Osteoblast (primary cell): ENCODE measurements around the gene FAM187B. TPM values are rescaled to one million over a fixed set of nuclear protein-coding genes. Genes with fewer than 3 reads are reported as not detected.
A peak's percentile ranks its signal among the peaks of the same experiment; 100 is the strongest.

ENCODE experiments used
- DNase-seq: peaks from one replicate; pipeline ENCODE4 v3.0.0; 2011; ENCODE audit warnings: low spot score, mixed read lengths; ENCODE audit not compliant: insufficient read length; ENCODE audit errors: missing footprints
- H2AFZ ChIP-seq: 2 replicates; pipeline ENCODE4 v1.6.0; 2011; ENCODE audit warnings: mild to moderate bottlenecking, low read length
- H3K27ac ChIP-seq: 2 replicates; pipeline ENCODE4 v1.5.1; 2011; ENCODE audit warnings: mild to moderate bottlenecking, low read depth, low read length, moderate library complexity
- H3K27me3 ChIP-seq: 2 replicates; pipeline ENCODE4 v1.6.0; 2012; ENCODE audit warnings: mild to moderate bottlenecking, control low read depth, inconsistent platforms, low read length, moderate library complexity; ENCODE audit not compliant: insufficient read depth
- H3K36me3 ChIP-seq: 2 replicates; pipeline ENCODE4 v1.5.1; 2011; ENCODE audit warnings: mild to moderate bottlenecking, low read length, control low read depth, moderate library complexity; ENCODE audit not compliant: insufficient read depth
- H3K4me1 ChIP-seq: 2 replicates; pipeline ENCODE4 v1.5.1; 2011; ENCODE audit warnings: mild to moderate bottlenecking, low read length, control low read depth, moderate library complexity; ENCODE audit not compliant: insufficient read depth
- H3K4me2 ChIP-seq: 2 replicates; pipeline ENCODE4 v1.6.0; 2011; ENCODE audit warnings: mild to moderate bottlenecking, low read length; ENCODE audit not compliant: insufficient read depth
- H3K4me3 ChIP-seq: fragments of 200-600 bp; sonication (generic); 3 replicates; pipeline ENCODE4 v1.5.1; 2012; ENCODE audit warnings: mild to moderate bottlenecking, low read length, inconsistent platforms; ENCODE audit not compliant: insufficient read depth
- H3K79me2 ChIP-seq: 2 replicates; pipeline ENCODE4 v1.6.0; 2012; ENCODE audit warnings: mild to moderate bottlenecking, low read length, control low read depth, inconsistent platforms; ENCODE audit not compliant: insufficient read depth
- H3K9me3 ChIP-seq: 2 replicates; pipeline ENCODE4 v1.5.1; 2011; ENCODE audit warnings: low read depth, low read length, control low read depth
- H4K20me1 ChIP-seq: 2 replicates; pipeline ENCODE4 v1.6.0; 2012; ENCODE audit warnings: mild to moderate bottlenecking, low read length, control low read depth; ENCODE audit not compliant: insufficient read depth
- CTCF ChIP-seq: IDR thresholded peaks from 2 replicates; pipeline ENCODE4 v1.5.1; 2011; ENCODE audit warnings: mild to moderate bottlenecking, low read depth, low read length, moderate library complexity; ENCODE audit errors: extremely low read depth
- total RNA-seq: library from RNA; depleted of rRNA; stranded (reverse); fragments of >200 nt; gene quantifications from 2 replicates; pipeline ENCODE4 v1.2.3, GENCODE V29; 2012

FAM187B gene
- total RNA-seq, 1 donor = not detected

- Histone ChIP-seq H3K9me3 (no peaks in the 10 kb centered on the region), H3K36me3 (peaks cover 41% of the 10 kb centered on the region), H3K4me1 (no peaks in the 10 kb centered on the region), H4K20me1 (peaks cover 12% of the 10 kb centered on the region), H3K27ac (no peak overlapping the region), H3K79me2 (peaks cover 4% of the 10 kb centered on the region), H3K4me3 (no peak overlapping the region), H3K27me3 (no peaks in the 10 kb centered on the region), H2AFZ (no peak overlapping the region), H3K4me2 (no peak overlapping the region)
- TF ChIP-seq CTCF = no peak
- DNase-seq = peak; percentile 64
Measured at GRCh38 chr19:35272954-35273649, 44.6 kb upstream of the FAM187B start.

GRCh38 chr19:35272122-35272719, 43.7 kb upstream of the FAM187B start:
- no peak overlapping the region for H3K27ac ChIP-seq
- no peaks in the 10 kb centered on the region for H3K4me1 ChIP-seq
- no peak overlapping the region for H3K4me2 ChIP-seq
- peak; percentile 42 for DNase-seq
- no peak for TF ChIP-seq CTCF
- H3K79me2 ChIP-seq = peaks cover 9% of the 10 kb centered on the region
- no peaks in the 10 kb centered on the region for H3K27me3 ChIP-seq
- peaks cover 41% of the 10 kb centered on the region for H3K36me3 ChIP-seq
- H3K9me3 ChIP-seq = no peaks in the 10 kb centered on the region
- peaks cover 12% of the 10 kb centered on the region for H4K20me1 ChIP-seq
- H2AFZ ChIP-seq = no peak overlapping the region
- H3K4me3 ChIP-seq = no peak overlapping the region

- peaks cover 14% of the 10 kb centered on the region for H4K20me1 ChIP-seq
- H3K36me3 ChIP-seq = peaks cover 40% of the 10 kb centered on the region
- H3K4me1 ChIP-seq = peaks cover 6% of the 10 kb centered on the region
- H3K27me3 ChIP-seq = no peaks in the 10 kb centered on the region
- H3K4me3 ChIP-seq = no peak overlapping the region
- peaks cover 12% of the 10 kb centered on the region for H3K79me2 ChIP-seq
- H3K27ac ChIP-seq = no peak overlapping the region
- TF ChIP-seq CTCF = no peak
- H3K4me2 ChIP-seq = no peak overlapping the region
- no peaks in the 10 kb centered on the region for H3K9me3 ChIP-seq
- no peak overlapping the region for H2AFZ ChIP-seq
- peak; percentile 38 for DNase-seq
Measured at GRCh38 chr19:35271546-35271945, 43.0 kb upstream of the FAM187B start.

- no peak for TF ChIP-seq CTCF
- H3K9me3 ChIP-seq = no peaks in the 10 kb centered on the region
- no peak overlapping the region for H2AFZ ChIP-seq
- H3K36me3 ChIP-seq = peaks cover 29% of the 10 kb centered on the region
- peaks cover 12% of the 10 kb centered on the region for H3K79me2 ChIP-seq
- H3K4me2 ChIP-seq = no peak overlapping the region
- peaks cover 17% of the 10 kb centered on the region for H4K20me1 ChIP-seq
- no peak overlapping the region for H3K27ac ChIP-seq
- peaks cover 6% of the 10 kb centered on the region for H3K4me1 ChIP-seq
- H3K4me3 ChIP-seq = no peak overlapping the region
- H3K27me3 ChIP-seq = no peaks in the 10 kb centered on the region
- DNase-seq = peak; percentile 66
Measured at GRCh38 chr19:35270381-35270811, 41.9 kb upstream of the FAM187B start.
